HG03108 (cell line): ENCODE results near the gene ELOA.
A peak's percentile ranks its signal among the peaks of the same experiment; 100 is the strongest.

Source experiments
- ATAC-seq: cut with Tn5 transposase; IDR thresholded peaks from one replicate; pipeline ENCODE4 v1.9.1; 2021; ENCODE audit warnings: moderate library complexity; ENCODE audit not compliant: unreplicated experiment

Gene ELOA

GRCh38 chr1:23736437-23737134, 6.7 kb upstream of the ELOA start:
- ATAC-seq, result no peak

DNA sequence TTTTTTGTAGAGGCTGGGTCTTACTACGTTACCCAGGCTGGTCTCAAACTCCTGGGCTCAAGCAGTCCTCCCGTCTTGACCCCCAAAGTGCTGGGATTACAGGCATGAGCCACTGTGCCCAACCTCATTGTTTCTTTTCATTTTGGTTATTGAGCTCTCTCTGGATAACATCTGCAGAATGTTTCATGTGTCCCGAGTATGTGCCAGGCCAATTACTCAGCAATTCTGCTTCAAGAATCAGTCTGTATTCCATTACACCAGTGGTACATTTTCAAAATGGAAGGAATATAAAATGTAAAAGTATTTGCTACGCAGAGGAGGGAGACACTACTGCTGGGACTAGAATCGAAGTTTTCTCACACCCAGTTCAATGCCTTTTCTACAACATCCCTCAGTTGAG, 1.7 kb upstream of the ELOA start:
- ATAC-seq, result no peak

GRCh38 chr1:23742670-23743286, 493 bp upstream of the ELOA start:
- peak; percentile 15 for ATAC-seq

- no peak for ATAC-seq
Observed at GRCh38 chr1:23745515-23745914, 2.2 kb downstream of the ELOA start.

- no peak for ATAC-seq
Observed at GRCh38 chr1:23748016-23748415, 4.7 kb downstream of the ELOA start.

GRCh38 chr1:23751050-23751814, 8.0 kb downstream of the ELOA start:
- ATAC-seq, result no peak

DNA sequence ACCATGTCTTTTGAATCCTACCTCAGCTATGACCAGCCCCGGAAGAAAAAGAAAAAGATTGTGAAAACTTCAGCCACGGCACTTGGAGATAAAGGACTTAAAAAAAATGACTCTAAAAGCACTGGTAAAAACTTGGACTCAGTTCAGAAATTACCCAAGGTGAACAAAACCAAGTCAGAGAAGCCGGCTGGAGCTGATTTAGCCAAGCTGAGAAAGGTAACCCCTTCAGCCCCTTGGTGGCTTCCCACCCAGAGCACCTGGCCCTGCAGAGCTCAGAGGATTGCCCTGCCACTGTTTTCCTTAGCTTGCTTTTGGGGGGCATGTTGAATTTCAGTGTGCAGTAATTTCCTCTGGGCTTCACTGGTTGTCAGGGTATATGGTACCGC, 8.5 kb downstream of the ELOA start:
- no peak for ATAC-seq

DNA sequence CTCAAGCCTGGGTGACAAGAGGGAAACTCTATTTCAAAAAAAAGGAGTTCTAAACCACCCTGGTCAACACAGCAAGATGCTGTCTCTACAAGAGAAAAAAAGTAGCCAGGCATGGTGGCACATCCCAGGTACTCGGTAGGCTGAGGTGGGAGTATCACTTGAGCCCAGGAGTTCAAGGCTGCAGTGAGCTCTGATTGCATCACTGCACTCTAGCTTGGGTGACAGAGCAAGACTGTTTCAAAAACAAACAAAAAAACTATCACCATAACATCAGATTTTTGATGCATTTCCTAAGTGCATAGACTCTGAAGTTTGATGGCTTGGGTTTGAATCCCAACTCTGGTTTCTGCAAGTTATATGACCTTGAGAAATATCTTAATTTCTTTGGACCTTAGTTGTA, 9.6 kb downstream of the ELOA start:
- ATAC-seq, result no peak

DNA sequence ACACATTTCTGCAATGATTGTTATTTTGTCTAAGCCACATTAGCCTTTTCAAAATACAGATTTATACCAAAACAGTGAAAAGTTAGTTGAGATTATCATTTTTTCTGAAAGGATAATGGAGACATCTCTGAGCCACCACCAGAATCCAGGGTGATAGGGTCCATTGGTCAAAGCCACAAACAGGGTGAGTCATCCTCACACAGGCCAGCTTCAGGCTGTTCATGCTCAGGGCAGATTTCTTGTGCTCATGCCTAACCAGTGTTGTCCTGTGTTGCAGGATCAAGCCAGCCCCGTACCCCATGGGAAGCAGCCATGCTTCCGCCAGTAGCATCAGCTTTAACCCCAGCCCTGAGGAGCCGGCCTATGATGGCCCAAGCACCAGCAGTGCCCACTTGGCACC, 13.4 kb downstream of the ELOA start:
- ATAC-seq, result no peak

DNA sequence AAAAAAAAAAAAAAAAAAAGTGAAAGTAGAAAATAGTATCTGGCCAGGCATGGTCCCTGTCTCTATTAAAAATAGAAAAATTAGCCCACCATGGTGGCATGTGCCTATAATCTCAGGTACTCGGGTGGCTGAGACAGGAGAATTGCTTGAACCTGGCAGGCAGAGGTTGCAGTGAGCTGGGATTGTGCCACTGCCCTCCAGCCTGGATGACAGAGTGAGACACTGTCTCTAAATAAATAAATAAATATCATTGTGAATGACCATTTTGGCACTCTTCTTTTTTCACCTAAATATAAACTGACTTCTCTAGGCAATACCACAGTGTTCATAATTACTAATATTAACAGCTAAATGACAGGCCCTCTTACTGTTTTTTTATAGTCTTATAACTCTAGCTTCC, 14.5 kb downstream of the ELOA start:
- ATAC-seq, result no peak

GRCh38 chr1:23759277-23759676, 16.0 kb downstream of the ELOA start:
- no peak for ATAC-seq

GRCh38 chr1:23763041-23763577, 19.8 kb downstream of the ELOA start:
- no peak for ATAC-seq

GRCh38 chr1:23768733-23769132, 25.5 kb downstream of the ELOA start:
- ATAC-seq, result no peak

DNA sequence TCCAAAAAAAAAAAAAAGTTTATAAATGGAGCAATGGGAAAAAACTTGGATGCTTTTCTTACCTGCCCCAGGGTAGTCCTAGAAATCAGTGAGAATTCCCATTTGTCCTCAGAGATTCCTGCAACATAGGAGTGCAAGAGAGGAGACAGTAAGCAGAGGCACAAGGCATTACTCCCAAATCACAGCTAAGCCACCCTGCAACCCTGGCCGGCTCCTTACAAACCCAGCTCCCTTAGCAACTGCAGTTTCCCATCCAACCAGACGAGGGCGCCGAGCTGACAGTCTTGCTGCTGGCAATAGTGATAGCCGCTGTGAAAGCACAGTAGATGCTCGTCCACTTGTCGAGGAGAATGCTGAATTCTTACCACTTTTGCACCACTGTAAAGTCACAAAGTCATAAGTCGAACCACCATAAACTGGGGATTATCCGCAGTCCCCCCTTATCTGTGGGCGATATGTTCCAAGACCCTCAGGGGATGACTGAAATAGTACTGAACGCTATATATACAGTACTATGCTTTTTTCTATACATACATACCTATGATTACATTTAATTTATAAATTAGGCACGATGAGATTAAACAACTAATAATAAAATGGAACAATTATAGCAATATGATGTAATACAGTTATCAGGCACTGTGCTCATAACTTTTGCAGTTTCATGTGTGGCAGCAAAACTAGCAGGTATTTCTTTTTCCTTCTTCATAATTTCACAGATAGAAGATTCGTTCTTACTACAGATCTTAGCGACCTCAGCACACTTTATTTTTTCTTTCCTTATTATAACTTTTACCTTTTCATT, 29.0 kb downstream of the ELOA start:
- ATAC-seq, result peak; percentile 50

DNA sequence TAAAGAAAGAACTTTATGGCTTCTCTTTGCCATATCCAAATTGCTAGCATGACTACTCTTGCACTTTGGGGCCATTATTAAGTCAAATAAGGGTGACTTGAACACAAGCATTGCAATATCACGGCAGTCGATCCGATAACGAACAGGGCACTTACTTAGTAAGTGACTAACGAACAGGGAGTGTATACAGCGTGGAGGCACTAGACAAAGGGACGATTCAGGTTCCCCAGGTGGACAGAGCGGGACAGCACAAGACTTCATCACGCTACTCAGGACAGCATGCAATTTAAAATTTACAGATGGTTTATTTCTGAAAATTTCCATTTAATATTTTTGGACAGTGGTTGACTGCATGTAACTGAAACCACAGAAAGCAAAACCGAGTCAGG, 29.6 kb downstream of the ELOA start:
- no peak for ATAC-seq

- no peak for ATAC-seq
Observed at GRCh38 chr1:23774174-23774880, 31.1 kb downstream of the ELOA start.

GRCh38 chr1:23776217-23776616, 32.9 kb downstream of the ELOA start:
- no peak for ATAC-seq

GRCh38 chr1:23777979-23778814, 34.9 kb downstream of the ELOA start, which contains the start of gene PITHD1:
Gene PITHD1 (plus strand): TSS chr1:23778418. CDS start chr1:23778516, 98 bp downstream.
- peak; percentile 65 for ATAC-seq

GRCh38 chr1:23779826-23780371, 36.6 kb downstream of the ELOA start:
- ATAC-seq, result no peak
